VCaP (cell line): ENCODE measurements around the gene RNU5D-1.
A peak's percentile ranks its signal among the peaks of the same experiment; 100 is the strongest.

ENCODE experiments used
- H3K27ac ChIP-seq: fragments of 450-650 bp; 2 replicates; pipeline ENCODE4 v1.5.1; 2017
- CTCF ChIP-seq: fragments of 450-650 bp; conservative IDR thresholded peaks from 2 replicates; pipeline ENCODE4 v1.5.1; 2017; ENCODE audit warnings: mild to moderate bottlenecking, moderate library complexity

RNU5D-1 gene

DNA sequence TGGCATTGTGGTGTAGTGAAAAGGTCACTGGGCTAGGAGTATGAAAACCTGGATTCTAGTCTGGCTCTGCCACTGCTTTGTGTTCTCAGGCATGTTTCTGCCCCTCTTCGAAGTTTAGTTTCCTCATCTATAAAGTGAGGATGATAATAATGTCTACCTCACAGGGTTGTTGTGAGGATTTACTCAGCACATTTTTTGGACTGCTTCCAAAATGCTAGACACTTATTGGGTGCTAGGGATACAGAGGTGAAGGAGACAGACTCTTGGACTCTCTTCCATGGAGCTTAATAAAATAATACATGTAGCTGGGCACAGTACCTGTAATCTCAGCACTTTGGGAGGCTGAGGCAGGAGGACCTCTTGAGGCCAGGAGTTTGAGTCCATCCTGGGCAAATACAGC lies 12.2 kb upstream of the RNU5D-1 start:
- H3K27ac ChIP-seq, result no peak overlapping the region
- no peak for TF ChIP-seq CTCF

DNA sequence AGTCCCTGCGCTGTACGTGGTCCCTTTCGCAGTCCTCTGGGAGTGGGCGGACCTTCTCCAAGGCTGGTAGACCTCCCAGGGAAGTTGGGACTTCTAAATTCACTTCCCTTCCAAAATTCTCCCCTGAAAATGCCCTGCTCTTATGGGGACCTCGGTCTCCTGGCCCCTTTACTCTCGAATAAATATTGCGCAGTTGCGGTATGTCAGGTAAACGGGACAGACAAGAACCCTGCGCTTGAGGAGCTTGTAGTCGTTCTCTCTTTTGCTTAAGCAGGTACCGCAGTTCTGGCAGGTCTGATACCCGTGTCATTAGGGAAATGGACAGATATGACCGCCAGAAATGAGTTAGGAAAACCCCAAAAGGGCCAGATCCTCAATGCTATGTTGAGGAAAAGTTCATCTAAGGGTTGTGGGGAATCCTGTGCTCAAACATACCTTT lies 9.2 kb upstream of the RNU5D-1 start:
- H3K27ac ChIP-seq, result peak overlapping the region; percentile 69
- TF ChIP-seq CTCF, result no peak

DNA sequence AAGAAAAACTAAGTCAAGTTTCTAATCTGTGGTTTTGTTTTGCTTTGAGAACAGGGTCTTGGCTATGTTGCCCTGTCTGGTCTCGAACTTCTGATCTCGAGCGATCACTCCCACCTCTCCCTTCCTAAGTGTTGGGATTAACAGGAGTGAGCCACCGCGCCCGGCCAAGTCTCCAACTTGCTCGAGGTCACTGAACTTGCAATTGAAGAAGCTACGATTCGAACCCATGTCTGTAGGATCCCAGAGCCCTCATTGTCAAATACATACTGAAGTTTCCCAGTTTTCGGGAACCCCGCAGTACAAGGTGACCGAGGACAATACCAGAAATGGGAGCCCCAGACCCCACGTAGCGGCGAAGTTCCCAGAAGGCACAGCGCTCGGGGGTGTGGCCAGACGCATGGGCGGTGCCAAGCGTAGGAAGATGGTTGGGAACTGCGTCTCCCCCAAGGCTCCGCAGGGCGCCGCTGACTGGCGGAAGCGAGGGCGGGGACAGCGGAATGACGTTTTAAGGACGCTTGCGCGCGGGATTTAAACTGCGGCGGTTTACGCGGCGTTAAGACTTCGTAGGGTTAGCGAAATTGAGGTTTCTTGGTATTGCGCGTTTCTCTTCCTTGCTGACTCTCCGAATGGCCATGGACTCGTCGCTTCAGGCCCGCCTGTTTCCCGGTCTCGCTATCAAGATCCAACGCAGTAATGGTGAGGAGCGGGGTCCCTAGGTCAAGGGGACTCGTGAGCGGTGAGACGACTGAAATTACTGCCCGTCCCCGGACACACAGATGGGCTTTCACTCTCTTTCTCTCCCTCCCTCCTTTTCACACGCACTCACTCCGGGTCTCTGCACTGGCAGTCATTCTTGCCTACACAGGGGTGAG lies 8.6 kb upstream of the RNU5D-1 start, which contains the start of gene KIF2C:
Gene KIF2C, plus strand, starts transcription at position 531 of the 872 bp plus-strand sequence. Its CDS starts 96 bp downstream, at position 627.
- no peak for TF ChIP-seq CTCF
- peak within 1 kb of the TSS; percentile 69 for H3K27ac ChIP-seq

DNA sequence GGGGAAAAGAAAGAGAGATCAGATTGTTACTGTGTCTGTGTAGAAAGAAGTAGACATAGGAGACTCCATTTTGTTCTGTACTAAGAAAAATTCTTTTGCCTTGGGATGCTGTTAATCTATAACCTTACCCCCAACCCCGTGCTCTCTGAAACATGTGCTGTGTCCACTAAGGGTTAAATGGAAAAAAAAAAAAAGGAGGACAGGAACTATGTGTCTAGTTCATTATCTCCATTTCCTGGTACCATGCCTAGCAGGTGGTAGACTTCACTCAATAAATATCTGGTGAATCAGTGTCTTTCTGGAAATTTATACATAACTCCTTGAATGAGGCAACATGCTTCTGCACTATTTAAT lies 8.0 kb upstream of the RNU5D-1 start:
- H3K27ac ChIP-seq, result peak overlapping the region; percentile 69

- no peak overlapping the region for H3K27ac ChIP-seq
- TF ChIP-seq CTCF, result no peak
Measured at GRCh38 chr1:44735992-44736391, 5.0 kb upstream of the RNU5D-1 start.

DNA sequence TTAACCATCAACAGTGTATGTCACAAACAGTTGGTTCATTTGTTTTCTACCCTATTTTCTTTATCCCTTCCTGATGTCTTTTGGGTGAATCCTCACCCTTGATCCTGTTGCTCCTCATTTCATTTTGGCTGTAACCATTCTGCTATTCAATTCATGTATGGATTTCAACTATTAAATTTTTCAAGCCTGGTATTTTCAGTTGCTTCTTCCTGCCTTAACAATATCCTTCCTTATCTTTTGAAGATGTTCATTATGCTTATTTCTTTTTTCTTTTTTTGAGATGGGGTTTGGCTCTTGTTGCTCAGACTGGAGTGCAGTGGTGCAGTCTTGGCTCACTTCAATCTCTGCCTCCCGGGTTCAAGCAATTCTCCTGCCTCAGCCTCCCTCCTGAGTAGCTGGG lies 2.8 kb upstream of the RNU5D-1 start:
- no peak for TF ChIP-seq CTCF
- no peak overlapping the region for H3K27ac ChIP-seq

DNA sequence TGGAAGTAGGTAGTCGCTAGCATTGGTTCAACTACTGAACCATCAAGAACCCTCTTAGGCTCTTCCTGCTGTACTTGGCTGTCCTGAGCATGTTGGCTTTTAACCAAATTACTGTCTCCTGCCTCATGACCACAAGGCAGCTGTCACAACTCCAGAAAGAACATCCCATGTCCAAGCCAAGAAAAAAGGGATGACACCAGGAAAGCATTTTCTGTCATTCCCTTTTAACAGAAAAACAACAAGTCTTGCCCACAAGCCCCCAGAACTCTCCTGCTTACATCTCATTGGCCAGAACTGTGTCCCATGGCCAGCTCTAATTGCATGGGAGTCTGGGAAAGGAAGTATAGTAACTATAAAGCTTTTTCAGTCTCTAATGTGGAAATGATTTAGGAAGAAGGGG lies 2.4 kb upstream of the RNU5D-1 start:
- TF ChIP-seq CTCF, result no peak
- H3K27ac ChIP-seq, result no peak overlapping the region

GRCh38 chr1:44724955-44725698 lies 5.8 kb downstream of the RNU5D-1 start:
- H3K27ac ChIP-seq, result no peak overlapping the region
- TF ChIP-seq CTCF, result no peak
